KMS-11 (cell line): ENCODE measurements around the gene TRUB2.

ENCODE experiments used
- H2AFZ ChIP-seq: fragments of 200-600 bp; sonication (generic); 2 replicates; pipeline ENCODE4 v1.6.1; 2016; ENCODE audit warnings: antibody characterized with exemption, mixed run types, low read depth
- H3K27ac ChIP-seq: fragments of 200-600 bp; sonication (generic); 2 replicates; pipeline ENCODE4 v1.6.1; 2016; ENCODE audit warnings: mild to moderate bottlenecking, mixed run types
- H3K27me3 ChIP-seq: fragments of 200-600 bp; sonication (generic); 2 replicates; pipeline ENCODE4 v1.6.1; 2017; ENCODE audit warnings: mild to moderate bottlenecking, low read depth, mixed run types, moderate library complexity; ENCODE audit not compliant: insufficient read depth
- H3K36me3 ChIP-seq: fragments of 200-600 bp; sonication (generic); 2 replicates; pipeline ENCODE4 v1.6.1; 2017; ENCODE audit warnings: mild to moderate bottlenecking, mixed run types; ENCODE audit not compliant: insufficient read depth
- H3K4me1 ChIP-seq: fragments of 200-600 bp; sonication (generic); 2 replicates; pipeline ENCODE4 v1.6.1; 2016; ENCODE audit warnings: mild to moderate bottlenecking, low read depth, mixed run types; ENCODE audit not compliant: poor library complexity, severe bottlenecking
- H3K4me2 ChIP-seq: fragments of 200-600 bp; sonication (generic); 2 replicates; pipeline ENCODE4 v1.7.0; 2016; ENCODE audit warnings: mild to moderate bottlenecking, mixed run types
- H3K4me3 ChIP-seq: fragments of 200-600 bp; sonication (generic); IDR thresholded peaks from 2 replicates; pipeline ENCODE4 v1.6.1; 2017; ENCODE audit warnings: low read depth, low read length, mixed read lengths; ENCODE audit not compliant: insufficient read depth
- H3K79me2 ChIP-seq: fragments of 200-600 bp; sonication (generic); 2 replicates; pipeline ENCODE4 v1.6.1; 2016; ENCODE audit warnings: low read depth, mixed run types; ENCODE audit not compliant: insufficient read depth
- H3K9ac ChIP-seq: fragments of 200-600 bp; sonication (generic); 2 replicates; pipeline ENCODE4 v1.6.1; 2016; ENCODE audit warnings: mild to moderate bottlenecking, mixed run types
- H4K20me1 ChIP-seq: fragments of 200-600 bp; sonication (generic); 2 replicates; pipeline ENCODE4 v1.6.1; 2016; ENCODE audit warnings: mild to moderate bottlenecking, mixed run types; ENCODE audit not compliant: insufficient read depth
- TF ChIP-seq, protein P1 (sequence below): fragments of 200-600 bp; sonication (generic); conservative IDR thresholded peaks from 2 replicates; pipeline ENCODE4 v1.6.1; 2017; ENCODE audit warnings: low read depth, mild to moderate bottlenecking, antibody characterized with exemption, low read length, moderate library complexity, mixed read lengths

TRUB2 gene

DNA sequence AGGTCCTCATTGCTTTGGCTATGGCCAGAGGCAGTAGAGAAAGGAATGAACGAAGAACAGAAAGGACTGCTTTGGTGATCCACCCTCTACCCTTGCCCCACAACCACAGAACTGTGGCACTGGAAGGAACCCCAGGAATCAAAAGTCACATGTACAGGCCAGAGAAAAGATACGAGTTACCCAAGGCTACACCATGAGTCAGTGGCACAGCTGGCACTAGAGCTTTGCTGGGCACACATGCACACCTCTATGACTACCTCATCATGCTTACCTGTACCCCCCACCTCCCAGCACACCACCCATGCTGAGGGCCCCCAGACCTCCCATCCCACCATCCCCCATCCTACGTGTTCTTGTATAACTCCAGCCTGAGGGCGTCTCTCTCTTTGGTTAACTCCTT lies 59.6 kb downstream of the TRUB2 start:
- Histone ChIP-seq H3K27ac (no peak overlapping the region), H4K20me1 (no peaks in the 10 kb centered on the region), H3K4me3 (no peak overlapping the region), H3K9ac (no peak overlapping the region), H3K36me3 (no peaks in the 10 kb centered on the region), H3K79me2 (no peaks in the 10 kb centered on the region), H2AFZ (no peak overlapping the region), H3K4me2 (no peak overlapping the region), H3K4me1 (no peaks in the 10 kb centered on the region), H3K27me3 (no peaks in the 10 kb centered on the region)
- TF ChIP-seq, protein P1, sequence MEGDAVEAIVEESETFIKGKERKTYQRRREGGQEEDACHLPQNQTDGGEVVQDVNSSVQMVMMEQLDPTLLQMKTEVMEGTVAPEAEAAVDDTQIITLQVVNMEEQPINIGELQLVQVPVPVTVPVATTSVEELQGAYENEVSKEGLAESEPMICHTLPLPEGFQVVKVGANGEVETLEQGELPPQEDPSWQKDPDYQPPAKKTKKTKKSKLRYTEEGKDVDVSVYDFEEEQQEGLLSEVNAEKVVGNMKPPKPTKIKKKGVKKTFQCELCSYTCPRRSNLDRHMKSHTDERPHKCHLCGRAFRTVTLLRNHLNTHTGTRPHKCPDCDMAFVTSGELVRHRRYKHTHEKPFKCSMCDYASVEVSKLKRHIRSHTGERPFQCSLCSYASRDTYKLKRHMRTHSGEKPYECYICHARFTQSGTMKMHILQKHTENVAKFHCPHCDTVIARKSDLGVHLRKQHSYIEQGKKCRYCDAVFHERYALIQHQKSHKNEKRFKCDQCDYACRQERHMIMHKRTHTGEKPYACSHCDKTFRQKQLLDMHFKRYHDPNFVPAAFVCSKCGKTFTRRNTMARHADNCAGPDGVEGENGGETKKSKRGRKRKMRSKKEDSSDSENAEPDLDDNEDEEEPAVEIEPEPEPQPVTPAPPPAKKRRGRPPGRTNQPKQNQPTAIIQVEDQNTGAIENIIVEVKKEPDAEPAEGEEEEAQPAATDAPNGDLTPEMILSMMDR = no peak

DNA sequence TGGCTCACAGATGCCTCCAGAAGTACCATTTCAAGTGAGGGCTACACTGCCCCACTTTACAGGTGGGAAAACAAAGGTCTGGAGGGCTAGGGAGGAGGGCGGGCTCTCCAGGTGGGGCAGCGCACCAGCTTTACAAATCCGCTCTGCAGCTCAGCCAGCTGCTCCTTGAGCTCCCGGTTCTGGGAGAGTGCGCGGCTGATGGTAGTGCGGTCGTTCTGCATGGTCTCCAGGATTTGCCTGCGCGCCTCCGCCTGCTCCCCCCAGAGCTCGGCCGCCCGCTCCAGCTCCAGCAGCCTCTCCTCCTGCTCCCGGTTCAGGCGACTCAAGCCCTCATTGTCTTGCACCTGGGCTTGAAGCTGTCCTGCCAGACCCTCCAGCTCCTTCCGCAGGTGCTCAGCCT lies 61.9 kb downstream of the TRUB2 start:
- H3K79me2 ChIP-seq = no peaks in the 10 kb centered on the region
- H3K9ac ChIP-seq = no peak overlapping the region
- H3K4me3 ChIP-seq = no peak overlapping the region
- H3K27me3 ChIP-seq = no peaks in the 10 kb centered on the region
- H3K36me3 ChIP-seq = no peaks in the 10 kb centered on the region
- H2AFZ ChIP-seq = no peak overlapping the region
- no peak overlapping the region for H3K27ac ChIP-seq
- H4K20me1 ChIP-seq = no peaks in the 10 kb centered on the region
- TF ChIP-seq, protein P1 = no peak
- H3K4me1 ChIP-seq = no peaks in the 10 kb centered on the region
- no peak overlapping the region for H3K4me2 ChIP-seq

DNA sequence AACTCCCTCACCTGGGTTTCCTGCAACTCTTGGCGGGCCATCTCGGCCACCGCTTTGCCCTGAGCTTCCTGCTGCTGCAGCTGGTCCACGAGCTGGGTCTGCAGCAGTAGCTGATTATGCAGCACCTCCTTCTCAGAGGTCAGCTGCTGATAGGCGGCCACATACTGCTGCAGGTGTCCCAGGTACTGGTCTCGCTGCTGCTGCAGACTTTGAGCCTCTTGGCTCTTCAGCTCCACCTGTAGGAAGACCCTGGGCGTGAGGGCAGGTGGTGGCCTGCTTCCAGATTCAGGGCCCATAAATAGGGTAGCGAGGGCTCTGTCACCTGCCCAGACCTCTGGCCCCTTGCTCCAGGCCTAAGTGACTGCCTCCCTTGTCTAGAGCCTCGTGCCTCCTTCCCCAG lies 63.1 kb downstream of the TRUB2 start:
- Histone ChIP-seq H3K9ac (no peak overlapping the region), H3K4me3 (no peak overlapping the region), H3K27me3 (no peaks in the 10 kb centered on the region), H3K4me1 (no peaks in the 10 kb centered on the region), H4K20me1 (no peaks in the 10 kb centered on the region), H3K79me2 (no peaks in the 10 kb centered on the region), H3K4me2 (no peak overlapping the region), H2AFZ (no peak overlapping the region), H3K36me3 (no peaks in the 10 kb centered on the region), H3K27ac (no peak overlapping the region)
- TF ChIP-seq, protein P1 = no peak

DNA sequence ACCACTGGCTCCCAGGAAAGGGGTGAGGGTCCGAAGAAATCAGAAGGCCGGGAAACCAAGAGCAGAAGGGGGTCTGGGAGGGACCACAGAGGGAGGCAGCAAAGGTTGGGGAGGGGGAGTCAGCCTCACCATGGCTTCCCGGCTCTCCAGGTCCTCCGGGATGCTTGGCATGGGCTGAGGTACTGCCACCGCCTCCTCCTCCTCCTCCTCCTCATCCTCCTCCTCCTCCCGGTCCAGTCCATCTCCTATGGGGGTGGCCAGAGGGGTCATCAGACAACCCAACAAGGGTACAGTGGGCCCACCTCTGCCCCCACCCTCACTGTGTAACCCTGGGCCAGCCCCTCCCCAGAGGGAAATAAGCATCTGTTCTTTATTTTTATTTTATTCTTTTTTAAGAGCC lies 63.9 kb downstream of the TRUB2 start:
- Histone ChIP-seq H3K4me2 (no peak overlapping the region), H3K79me2 (no peaks in the 10 kb centered on the region), H3K27me3 (no peaks in the 10 kb centered on the region), H3K36me3 (no peaks in the 10 kb centered on the region), H3K4me1 (no peaks in the 10 kb centered on the region), H3K9ac (no peak overlapping the region), H4K20me1 (no peaks in the 10 kb centered on the region), H2AFZ (no peak overlapping the region), H3K27ac (no peak overlapping the region), H3K4me3 (no peak overlapping the region)
- TF ChIP-seq, protein P1 = no peak

DNA sequence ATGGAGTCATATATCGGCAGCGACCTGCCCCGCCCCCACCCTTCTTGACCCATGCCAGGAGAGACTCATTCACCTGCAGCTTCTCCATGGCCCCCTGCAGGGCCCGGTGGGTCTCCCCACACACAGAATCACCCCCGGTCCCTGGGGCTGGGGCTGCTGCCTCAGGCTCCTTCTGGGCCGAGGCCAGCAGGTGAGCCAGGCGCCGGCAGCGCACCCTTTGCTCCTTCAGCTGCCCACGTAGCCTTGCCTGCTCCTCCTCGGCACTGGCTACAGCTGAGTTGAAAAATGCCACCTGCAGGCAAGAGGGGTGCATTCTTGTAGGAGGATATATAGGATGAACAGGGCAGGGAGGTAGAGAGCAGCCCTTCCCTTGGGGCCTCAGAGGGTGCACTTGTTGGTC lies 64.3 kb downstream of the TRUB2 start:
- Histone ChIP-seq H3K4me1 (no peaks in the 10 kb centered on the region), H2AFZ (no peak overlapping the region), H4K20me1 (no peaks in the 10 kb centered on the region), H3K27me3 (no peaks in the 10 kb centered on the region), H3K79me2 (no peaks in the 10 kb centered on the region), H3K27ac (no peak overlapping the region), H3K36me3 (no peaks in the 10 kb centered on the region), H3K9ac (no peak overlapping the region), H3K4me2 (no peak overlapping the region), H3K4me3 (no peak overlapping the region)
- TF ChIP-seq, protein P1 = no peak
